ENCODE results near the gene ARL8A. TPM values are rescaled to one million over a fixed set of nuclear protein-coding genes. Genes with fewer than 3 reads are reported as not detected.
A peak's percentile ranks its signal among the peaks of the same experiment; 100 is the strongest.
"Not testable (repeated sequence)": the region's sequence is repeated elsewhere in the genome, so short reads cannot be mapped to it uniquely, and the experiment has no call there.

The ARL8A gene
- polyA plus RNA-seq, 5 donors: 36.5 to 47.3 (median 43.8) TPM

DNA sequence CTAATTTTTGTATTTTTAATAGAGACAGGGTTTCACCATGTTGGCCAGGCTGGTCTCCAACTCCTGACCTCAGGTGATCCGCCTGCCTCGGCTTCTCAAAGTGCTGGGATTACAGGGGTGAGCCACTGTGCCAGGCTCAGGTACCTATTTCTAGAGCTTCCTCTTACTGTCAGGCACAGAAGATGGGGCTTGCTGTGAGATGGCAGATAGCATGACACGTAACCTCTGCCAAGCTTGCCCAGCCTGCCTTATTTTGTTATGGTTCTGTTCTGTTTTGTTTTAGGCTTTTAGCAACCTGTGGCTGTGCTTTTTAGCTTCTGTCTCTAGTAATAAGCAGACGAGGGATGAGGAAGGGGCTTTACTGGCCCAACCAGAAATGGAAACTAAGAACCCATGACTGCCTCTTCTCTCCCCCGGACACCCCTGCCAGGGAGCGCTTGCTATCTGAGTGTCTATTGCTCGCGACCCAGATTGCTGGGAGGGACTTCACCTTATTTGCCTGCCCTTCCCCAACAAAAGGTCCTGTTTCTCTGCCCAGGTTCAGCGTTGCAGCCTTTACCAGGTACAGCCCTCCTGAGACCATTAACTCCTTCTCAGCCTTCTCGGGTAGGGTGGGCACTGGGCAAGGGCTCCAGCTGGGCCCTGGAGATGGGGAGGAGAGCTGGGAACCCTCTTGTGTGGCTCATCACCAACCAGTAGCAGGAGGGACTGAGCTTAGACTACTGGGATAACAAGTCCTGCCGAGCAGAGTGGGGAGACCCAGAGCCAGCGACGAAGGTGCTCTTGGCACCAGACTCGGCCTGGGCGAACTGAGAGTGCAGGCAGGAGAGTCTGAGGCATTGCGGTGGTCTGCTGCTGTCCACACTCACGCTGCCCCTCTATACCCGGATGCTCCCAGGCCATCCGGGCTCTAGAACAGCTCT, 35.6 kb upstream of the ARL8A start:
- DNase-seq: no peak

DNA sequence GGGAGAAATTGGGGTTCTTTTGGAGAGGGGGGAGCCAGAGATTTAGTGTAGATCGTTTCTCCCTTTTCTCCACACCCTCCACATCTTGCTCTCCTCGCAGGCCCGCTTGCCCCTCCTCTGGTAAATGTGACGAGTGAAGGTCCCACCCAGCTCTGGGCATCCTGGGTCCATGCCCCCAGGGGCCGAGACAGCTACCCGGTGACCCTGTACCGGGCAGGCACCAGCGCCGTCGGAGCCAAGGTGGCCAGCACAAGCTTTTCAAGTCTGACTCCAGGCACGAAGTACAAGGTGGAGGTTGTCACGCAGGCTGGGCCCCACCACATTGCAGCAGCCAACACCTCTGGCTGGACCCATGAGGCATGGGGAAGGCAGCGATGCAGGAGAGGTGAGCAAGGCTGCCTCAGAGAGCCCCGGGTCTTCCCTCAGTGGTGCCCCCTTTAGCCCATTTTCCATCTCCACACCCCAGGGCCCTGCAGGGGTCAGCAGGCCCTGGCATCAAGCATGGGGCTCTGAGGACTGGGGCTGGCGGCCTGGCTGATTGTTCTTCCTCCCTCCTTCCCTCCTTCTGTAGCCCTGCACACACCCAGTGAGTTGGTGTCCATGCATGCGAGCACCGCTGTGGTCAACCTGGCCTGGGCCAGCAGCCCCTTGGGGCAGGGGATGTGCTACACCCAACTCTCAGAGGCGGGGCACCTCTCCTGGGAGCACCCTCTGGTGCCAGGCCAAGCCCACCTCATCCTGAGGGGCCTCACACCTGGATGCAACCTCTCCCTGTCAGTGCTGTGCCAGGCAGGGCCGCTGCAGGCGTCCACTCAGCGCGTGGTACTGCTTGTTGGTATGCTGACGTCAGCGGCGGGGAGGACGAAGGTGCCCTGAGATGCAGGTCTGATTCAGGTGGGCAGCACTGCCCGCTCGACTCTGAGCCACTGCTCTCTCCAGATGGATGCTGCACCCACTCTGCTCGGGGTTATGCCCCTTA, 32.7 kb upstream of the ARL8A start:
- DNase-seq: no peak

DNA sequence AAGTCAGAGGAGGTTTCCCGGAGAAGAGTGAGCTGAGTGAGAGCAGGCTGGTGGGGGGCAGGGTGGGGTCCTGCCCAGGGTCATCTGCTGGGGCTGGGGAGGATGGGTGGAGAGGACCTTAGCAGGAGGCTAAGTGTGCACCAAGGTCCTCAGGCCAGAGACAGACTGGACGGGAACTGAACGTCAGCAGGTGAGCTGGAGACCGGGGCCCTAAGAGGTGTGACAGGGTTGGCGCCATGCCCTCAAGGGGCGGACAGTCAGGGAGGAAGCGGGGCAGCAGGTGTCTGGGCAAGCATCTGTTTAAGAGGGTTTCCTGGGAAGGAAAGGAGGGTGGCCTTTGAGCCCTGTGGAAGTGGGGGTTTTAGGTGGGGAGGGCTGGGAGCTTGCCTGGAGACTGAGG, 29.5 kb upstream of the ARL8A start:
- DNase-seq: no peak

GRCh38 chr1:202172015-202172355, 27.4 kb upstream of the ARL8A start:
- DNase-seq: no peak

- no peak for DNase-seq
Observed at GRCh38 chr1:202171292-202172014, 26.9 kb upstream of the ARL8A start.

DNA sequence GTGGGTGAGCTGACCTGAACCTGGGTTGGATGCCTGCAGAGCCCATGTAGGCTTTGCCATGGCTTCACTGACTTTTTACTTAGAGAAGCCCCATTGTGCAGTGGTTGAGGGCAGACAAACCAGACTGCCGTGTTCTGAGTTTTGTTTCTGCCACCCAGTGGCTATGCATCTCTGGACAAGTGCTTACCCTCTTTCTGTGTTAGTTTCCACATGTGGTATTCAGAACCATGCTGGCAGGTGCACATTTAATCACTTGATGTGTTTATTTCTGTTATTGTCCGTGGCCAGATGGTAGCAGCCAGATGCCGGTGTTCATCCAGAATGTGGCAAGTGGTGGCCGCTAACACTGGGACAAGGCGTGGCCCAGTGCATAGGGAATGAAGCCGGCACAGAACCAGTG, 26.2 kb upstream of the ARL8A start:
- DNase-seq: no peak

DNA sequence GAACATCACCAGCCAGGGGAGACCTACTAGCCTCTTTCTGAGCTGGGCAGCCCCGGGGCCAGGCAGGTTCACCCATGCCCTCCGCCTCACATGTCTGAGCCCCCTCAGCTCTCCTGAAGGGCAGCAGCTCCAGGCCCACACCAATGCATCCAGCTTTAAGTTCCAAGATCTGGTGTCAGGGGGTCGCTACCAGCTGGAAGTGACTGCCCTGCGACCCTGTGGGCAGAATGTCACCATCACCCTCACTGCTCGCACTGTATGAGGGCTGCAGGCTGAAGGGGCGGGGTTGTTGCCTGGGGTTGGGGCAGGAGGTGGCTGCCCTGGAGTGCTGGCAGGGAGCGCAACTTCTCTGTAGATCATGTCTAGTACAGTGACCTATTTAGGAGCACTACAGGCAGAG, 24.3 kb upstream of the ARL8A start:
- DNase-seq: no peak

GRCh38 chr1:202167708-202168415, 23.3 kb upstream of the ARL8A start:
- peak; percentile 32 to 55 for DNase-seq

DNA sequence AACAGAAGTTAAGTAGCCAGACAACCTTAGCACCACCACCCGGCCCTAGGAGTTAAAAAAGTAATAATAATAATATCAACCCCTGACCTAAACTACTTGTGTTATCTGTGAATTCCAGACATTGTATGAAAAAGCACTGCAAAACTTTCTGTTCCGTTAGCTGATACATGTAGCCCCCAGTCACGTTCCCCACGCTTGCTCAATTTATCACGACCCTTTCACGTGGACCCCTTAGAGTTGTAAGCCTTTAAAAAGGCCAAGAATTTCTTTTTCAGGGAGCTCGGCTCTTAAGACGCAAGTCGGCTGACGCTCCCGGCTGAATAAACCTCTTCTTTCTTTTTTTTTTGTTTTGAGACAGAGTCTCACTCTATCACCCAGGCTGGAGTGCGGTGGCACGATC, 22.5 kb upstream of the ARL8A start:
- not testable (repeated sequence) for DNase-seq

- DNase-seq: no peak
Observed at GRCh38 chr1:202165942-202166843, 21.7 kb upstream of the ARL8A start.

GRCh38 chr1:202165267-202165941, 20.9 kb upstream of the ARL8A start:
- DNase-seq: no peak

DNA sequence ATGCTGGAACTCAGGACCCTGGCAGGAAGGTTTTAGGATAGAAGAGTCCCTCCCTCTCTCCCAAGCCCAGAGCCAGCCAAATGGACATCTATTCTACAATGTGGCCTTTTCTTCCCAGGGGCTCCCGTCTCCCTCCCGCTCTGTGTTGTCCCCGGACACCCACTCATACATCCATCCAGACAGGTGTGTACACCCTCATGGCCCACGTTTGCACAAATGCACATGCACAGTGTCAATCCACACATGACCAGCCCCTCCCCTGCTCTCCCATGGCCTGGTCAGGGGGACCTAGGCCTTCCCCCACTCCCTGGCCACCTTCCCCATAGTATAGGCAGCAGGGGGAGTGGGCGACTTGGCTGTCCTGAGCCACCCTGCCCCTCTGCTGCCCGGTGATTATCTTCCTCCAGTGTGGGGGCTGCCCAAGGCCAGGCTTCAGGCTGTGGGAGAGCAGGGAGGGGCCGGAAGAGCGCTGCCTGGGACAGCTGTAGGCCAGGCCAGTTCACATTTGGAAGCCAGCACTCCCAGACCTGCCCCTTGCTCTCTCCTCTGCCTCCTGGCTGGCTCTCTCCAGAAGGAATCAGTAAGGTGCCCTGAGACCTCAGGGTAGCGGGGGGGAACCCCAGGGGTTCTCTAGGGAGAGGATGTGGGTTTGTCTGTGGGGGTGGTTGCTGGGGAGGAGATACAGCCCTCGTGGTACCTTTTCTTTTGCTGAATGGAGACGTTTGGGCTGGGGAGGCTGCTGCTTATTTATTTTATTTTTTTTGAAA, 19.9 kb upstream of the ARL8A start:
- DNase-seq: no peak

DNA sequence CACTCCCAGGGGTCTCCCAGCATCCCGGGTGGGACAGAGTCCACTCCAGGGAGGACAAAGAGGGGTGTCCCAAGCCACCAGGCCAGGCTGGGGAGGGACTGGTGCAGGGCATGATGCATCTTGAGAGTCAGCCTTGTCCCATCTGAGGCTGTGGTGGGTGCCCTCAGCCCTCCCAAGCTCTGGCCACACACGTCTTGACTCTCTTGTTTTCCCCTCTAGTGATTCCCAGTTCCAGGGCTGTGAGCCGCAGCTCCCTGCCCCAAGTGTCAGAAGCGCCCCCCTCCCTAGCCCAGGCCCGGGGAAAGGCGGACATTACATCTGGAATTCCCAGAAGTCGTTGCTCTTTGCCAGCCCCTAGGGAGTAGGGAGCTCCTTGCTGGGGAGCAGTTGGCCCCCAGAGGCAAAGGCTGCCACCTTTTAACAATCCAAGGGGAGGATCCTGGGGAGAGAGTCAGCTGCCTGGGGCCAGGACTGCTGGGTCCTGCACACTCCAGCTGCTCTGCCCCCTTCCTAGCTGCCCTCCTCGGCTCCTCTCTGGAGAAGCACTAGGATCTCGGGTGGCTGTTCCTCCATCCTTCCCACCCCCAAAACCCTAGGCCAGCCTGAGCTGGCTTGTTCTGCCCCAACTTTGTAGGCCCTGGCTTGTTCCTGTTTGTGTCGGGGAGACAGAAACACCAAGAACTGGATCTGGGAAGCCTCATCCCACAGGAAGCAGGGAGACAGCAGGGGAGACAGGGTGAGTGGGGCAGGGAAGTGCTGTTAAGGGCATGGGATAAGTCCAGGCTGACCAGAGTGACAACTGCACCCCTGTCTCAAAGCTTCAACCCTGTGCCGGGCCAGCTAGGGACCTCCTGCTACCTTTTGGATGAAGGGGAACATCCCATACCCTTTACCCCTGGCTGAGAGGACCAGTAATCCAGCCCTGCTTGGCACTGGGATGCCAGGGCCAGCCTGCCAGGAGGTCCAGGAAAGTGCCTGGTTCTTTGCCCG, 19.0 kb upstream of the ARL8A start:
- DNase-seq: no peak

DNA sequence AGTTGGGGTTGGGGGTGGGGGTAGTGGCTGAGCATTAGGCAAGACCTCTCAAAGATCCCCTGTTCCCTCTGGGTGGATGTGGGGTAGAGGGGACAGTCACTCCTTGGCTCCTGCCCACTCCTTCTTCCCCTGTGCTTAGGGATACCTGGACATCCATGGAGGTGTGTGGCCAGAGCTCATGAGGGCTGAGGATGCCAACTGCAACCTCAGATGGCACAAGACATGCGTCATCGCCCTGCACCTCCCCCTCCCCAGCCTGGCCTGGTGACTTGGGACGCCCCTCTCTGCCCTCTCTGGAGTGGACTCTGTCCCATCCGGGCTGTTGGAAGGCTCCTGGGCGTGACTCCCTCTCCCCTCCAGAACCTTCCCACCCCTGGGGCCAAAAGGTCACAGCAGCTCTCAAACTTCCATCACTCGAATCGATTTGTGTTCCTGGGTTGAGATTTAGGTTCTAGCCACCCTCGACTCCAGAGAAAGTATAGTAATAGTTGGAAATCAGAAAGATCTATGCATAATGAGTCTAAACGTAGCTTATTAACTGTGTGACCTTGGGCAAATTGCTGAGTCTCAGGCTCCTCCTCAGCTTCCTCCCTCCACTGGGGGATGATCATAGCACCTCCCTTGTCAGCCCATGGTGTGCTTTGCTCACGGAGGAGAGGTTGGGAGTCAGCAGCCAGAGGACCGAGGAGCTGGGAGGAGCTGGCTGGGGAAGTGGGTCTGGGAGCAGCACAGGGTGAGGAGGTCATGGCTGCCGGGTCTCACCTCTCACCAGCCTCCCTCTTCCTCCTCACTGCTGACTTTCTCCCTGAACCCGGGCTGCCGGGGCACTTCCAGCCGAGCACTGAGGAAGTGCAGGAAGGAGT, 18.1 kb upstream of the ARL8A start:
- no peak for DNase-seq

DNA sequence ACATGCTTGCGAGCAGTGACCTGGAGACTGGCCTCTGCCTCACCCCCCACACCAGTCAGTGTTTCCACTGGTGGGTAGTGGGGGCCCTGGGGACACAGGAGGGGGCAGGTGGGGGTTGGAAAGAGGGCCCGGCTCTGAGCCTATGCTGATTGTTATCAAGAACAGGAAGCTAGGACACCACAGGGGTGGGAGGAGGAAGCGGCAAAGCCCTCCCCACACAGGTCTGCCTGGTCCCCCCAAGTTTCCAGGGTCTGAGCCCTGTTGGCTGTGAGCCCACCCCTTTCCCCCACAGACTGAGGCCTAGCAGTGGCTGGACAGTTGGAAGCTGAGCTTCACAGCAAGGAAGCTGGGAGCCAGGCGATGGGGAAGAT, 17.5 kb upstream of the ARL8A start:
- DNase-seq: no peak
